OCI-M2 (cell line): ENCODE data around the gene GRIK4.
"Not testable (repeated sequence)": the region's sequence is repeated elsewhere in the genome, so short reads cannot be mapped to it uniquely, and the experiment has no call there.

ENCODE experiments used
- DNase-seq: peaks from one replicate; lab custom pipeline; 2025; ENCODE audit not compliant: unreplicated experiment; lab: John Stamatoyannopoulos, UW

GRIK4 gene

DNA sequence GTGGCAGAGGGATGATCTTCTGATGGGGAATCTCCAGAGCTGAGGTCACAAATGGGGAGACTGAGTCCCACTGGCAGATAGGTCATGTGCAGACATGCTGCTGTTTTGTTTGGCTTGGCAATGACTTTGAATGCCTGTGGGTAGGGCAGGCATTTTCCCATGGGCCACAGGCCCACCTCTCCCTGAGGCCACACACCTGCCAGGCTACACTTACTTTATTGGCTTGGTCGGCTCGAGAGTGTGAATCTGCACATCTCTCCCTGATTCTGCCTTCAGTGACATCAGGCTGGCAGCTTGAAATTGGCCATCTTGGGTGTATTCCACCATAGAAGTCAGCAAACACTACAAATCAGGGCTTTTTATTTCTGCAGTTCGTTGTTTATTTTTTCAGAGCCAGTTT lies 91.5 kb downstream of the GRIK4 start:
- DNase-seq = no peak

DNA sequence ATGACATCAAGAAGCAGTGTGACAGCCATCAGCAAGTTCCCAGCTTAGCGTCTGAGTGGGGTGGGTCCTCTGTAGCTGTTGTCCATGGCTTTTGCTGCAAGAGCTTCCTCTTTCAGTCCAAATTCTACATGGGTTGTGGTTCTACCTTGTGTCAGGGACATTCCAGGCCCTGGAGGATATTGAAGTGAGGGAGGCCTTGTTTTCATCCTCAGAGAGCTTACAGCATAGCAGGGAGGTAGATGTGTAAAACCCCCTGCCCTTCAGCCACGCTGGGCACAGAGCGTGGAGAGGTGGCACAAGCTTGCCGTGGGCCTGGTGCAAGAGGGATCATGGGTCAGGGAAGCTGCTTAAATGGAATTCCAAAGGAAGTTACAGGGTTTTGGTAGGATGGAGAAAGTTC lies 93.9 kb downstream of the GRIK4 start:
- no peak for DNase-seq

DNA sequence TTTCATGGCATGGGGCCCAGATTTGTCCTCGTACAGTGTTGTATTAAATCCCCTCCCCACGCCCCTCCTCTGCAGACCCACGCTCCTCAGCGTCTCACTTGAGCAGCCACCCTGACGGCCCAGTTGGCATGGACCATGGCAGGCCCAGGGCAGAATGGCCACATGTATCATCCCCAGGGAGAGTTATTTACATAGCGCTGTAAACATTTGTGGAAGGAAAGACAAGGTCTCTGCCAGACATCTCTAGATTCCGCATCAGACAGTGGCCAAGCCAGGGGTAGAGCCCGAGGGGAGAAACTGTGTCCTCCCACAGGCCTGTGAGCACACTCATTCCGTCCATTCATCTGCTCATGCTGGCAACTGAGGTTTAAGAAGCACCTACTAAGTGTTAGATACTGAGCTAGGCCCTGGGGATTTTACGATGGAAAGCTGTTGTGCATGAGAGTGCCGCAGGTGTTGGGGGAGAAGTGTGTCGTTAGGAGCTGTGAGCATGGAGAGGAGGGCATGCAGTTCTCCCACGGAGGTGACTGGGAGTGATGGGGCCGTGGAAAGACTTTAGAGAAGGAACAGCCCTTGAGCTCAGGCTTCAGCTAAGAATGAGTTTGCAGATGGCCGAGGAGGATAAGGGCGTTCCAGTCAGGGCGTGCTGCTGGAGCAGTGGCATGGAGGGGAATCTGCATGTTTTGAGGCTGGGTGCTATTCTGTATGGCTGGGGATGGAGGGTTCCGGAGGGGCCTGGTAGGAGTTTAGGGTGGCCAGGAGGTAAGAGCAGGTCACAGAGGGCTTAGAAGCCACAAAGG lies 94.9 kb downstream of the GRIK4 start:
- DNase-seq = no peak

- DNase-seq = no peak
Observed at GRCh38 chr11:120608061-120608460, 96.5 kb downstream of the GRIK4 start.

- DNase-seq = no peak
Observed at GRCh38 chr11:120608760-120609211, 97.2 kb downstream of the GRIK4 start.

- no peak for DNase-seq
Observed at GRCh38 chr11:120610111-120610510, 98.6 kb downstream of the GRIK4 start.

DNA sequence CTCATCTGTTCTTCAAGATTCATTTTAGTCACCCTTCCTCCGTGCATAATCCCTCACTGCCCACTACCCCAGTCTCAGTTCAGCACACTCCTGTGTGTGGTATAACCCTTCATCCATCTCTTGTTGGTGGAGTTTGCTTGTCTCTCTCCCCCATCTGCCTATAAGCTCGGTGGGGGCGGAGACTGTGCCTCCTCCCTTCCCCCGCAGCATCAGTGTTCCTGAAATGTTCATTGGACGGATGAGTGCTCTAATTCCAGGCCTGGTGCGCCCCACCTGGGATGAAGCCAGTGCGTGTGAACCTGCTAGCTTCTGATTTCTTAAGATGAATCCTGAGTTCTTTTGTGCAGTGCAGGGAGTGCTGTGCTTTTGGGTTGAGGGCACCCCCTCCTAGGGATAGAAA lies 100.0 kb downstream of the GRIK4 start:
- no peak for DNase-seq

DNA sequence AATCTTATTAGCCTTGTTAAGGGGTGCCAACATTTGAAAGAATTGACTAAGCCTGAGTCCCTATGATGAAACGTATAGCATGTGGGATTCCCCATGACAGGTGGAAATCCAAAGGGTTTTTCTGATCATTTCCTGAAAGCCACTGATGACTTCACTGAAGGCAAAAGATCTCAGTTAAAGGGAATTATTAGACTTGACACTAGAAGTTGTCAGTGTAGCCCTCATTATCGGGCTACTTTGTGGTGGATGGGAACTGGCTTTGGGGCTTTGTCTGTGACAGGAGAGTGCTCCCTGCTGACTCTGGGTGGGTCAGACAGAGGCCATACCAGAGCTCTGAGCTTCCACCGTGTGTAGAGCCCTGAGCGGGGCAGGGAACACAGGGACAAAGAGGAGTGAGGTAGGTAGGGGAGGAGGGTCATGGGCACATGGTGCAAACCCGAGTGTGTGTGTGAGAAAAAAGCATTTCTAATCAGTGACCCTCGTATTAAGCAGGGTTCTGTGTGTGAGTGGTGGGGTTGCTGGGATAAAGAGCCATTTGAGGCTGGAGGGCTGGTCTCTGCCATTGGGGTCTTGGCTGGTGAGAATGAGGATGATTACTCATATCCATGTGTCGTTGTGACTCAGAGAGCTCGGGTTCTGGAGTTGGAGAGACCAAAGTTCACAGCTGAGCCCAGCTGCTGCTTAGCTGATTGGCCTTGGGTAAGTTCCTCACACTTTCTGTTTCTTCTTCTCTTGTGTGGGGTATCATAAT lies 101.1 kb downstream of the GRIK4 start:
- no peak for DNase-seq

DNA sequence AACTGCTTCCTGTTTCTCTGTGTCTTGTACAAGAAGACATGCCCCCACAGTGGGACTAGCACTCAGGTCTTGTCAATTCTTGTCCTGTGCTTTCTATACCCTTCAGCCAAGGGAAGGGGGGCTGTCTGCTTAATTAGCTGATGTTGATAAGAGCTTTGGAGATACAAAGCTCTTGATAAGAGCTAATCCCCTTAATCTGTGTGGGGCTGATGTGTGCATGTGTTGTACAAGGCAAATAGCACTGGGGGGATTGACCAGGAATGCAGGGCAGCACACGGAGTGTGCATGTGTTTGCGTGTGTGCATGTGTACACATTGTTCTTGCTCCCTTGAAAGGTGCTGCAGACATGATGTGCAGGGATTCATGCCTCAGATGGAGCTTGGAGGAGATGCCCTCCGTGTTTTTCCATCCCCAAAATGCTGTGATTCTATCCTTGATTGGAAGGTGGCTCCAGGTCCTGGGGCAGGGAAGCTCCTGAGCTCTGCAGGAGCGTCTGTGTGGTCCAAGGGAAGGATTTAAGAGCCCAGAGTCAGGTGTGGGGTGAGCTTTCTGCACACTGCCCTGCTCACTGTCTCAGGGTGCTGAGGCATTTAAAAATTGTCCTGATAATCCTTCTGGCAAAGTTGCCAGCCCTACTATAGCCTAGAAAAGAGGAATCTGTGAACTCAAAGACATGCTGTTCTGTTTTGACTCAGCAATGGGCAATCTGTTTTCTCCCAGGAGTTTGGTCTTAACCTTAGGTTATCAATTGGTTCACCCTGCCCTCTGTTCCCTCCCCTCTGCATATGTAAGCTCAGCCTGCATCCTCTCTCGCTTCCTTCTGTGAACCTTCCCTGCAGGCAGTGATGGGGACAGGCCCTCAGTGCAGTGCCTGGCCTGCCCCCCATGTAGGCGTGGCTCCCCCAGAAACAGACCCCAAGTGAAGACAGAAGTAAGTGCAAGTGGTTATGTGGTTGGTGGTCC lies 102.0 kb downstream of the GRIK4 start:
- no peak for DNase-seq

DNA sequence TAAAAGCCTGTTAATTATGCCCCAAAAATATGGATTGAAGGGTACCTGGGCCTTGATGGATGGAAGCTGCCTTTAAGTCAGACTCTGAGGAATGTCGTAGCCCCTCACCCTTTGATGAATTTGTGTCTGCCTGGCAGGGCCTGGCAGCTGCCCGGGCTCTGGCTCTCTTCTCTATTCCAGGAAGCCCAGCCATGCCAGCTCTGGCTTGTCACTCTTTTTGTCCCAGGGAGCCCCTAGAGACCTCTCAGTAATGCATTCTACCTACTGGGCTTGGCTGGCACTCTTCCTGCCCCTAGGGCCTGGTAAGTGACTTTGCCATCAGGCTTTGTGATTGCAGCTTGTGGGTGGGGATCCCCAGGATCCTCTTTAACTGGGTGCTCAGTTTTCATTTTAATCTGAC lies 103.8 kb downstream of the GRIK4 start:
- no peak for DNase-seq

- DNase-seq = no peak
Observed at GRCh38 chr11:120618399-120618798, 106.9 kb downstream of the GRIK4 start.

- DNase-seq = no peak
Observed at GRCh38 chr11:120622189-120622875, 110.8 kb downstream of the GRIK4 start.

DNA sequence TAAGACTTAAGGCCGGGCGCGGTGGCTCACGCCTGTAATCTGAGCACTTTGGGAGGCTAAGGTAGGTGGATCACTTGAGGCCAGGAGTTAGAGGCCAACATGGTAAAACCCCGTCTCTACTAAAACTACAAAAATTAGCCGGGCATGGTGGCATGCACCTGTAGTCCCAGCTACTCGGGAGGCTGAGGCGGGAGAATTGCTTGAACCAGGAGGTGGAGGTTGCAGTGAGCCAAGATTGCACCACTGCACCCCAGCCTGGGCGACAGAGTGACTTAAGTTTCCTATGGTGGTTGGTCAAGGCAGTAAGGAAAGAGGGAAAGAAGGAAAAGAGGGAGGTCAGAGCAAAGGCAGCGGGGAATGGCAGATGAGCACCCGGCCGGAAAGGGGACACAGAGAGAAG lies 113.4 kb downstream of the GRIK4 start:
- DNase-seq = not testable (repeated sequence)

DNA sequence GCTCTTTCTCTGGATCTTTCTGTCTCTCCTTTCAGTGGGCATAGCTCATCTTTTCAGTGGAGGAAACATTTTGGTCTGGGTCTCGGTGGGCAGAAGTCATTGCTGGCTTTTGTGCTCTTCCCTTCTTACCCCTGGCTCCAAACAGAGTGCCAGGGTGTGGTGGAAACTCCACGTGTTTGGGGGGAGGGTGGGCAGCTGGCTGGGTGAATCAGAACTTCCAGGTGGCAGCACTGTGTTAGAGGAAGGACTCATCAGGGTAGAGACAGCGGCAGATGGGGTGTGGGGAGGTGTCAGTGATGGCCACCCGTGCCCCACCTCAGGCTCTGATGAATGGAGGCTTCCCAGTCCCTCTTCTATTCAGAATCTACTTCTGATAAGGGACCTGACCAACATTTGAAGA lies 114.0 kb downstream of the GRIK4 start:
- no peak for DNase-seq

- DNase-seq = no peak
Observed at GRCh38 chr11:120626791-120627190, 115.2 kb downstream of the GRIK4 start.

DNA sequence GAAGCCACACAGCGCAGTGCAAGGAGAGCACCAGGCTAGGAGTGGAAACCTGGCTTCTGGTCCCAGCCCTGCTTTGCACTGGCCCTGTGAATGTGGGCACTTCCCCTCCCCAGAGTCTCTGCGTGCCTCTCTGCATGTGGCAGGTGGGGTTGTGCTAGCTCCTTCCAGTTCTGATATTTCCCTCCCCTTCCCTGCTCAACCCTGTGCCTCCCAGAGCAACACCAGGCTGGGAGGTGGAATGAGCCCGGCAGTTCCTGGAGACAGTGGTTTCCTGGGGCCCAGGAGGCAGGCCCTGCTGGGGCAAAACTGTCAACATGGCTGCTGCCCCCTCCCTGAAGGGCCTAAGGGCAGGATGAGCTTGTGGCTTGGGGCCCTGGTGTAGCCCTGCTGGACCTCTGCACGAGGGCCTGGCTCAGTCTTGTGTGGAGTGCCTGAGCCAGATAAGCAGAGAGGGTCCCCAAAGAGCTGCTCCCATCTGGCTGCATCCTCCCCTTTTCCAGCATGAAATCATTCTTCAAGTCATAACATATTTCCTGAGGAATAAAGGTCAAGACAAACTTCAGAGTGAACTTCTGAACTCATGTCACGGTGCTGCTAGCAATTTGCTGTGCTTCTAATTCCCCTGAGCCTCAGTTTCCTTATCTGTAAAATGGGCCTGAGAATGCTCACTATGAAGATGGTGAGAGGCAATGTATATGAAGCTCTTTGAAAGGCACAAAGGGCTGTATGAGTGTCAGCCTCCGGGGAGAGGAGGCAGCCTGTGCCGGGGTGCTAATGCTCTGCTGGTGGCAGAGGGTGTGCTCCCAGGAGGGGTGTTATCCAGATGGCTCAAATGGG lies 116.0 kb downstream of the GRIK4 start:
- no peak for DNase-seq

DNA sequence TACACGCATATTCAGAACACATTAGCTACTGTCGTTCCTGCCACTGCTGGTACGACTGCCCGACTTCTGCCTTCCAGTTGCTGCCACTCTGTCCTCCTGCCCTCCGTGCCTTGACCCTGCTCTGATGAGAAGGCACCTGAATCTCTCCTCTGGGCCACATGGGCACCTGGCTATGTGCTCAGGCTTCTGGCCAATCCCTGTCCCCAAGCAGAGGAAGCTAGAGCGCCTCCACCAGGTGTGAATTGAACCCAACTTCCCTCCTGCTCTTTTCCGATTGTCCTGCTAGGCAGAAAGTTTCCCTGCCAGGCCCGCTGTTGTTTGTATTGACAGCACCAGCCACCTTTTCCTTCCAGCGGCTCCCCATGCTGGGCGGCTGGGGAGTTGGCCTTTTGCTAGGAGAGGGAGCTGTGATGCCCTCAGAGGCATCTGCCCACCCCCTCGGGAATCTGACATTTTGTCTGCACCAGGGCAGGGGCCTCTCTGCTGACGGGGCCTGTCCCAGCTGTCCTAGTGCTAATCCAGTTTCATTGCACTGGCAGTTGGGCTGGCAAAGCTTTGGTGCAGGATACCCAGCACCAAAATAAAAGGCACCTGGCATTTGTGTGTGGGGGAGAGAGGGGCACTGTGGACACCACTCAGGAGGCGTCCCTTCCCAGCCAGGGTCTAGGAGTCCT lies 118.0 kb downstream of the GRIK4 start:
- DNase-seq = no peak

DNA sequence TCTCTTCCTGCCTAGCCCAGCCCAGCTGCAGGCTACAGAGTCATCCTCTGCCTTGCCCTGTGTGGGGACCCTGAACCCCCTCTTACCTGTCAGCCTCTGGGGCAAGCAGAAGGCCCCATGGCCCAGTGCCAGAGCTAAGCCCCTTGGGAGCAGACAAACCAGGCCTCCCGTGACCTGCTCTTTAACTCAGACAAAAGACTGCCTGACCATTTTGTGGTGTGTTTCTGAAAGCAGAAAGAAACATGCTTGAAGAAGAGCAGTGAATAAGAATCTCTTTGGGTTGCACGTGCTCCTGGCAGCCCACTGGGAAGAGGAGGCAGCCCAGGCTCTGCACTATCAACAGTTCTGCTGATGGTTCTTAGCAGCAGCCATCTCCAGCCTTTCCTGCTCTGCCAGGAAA lies 118.6 kb downstream of the GRIK4 start:
- no peak for DNase-seq

DNA sequence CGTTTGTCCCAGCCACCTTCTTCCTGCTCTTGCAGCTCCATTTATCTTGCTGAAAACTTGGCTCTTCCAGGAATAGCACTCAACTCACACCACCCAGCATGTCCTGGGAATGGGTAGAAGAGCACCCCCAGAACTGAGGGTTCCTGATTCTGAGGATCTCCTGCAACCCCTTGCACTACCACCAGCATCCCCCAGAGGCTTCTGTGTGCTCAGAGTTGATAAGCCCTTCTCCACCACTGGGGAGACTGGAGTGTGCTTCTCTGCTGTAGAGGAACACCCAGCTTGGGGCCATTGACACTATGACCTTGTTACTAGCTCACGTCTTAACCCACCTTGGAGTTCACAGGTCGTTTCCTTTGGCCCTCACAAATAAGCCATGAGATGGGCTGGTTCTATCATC lies 121.0 kb downstream of the GRIK4 start:
- DNase-seq = no peak
